Glutamatergic neuron (in vitro differentiated cells): ENCODE results near the gene KRT6C. TPM values are rescaled to one million over a fixed set of nuclear protein-coding genes. Genes with fewer than 3 reads are reported as not detected.

Experiments used
- DNase-seq: peaks from one replicate; pipeline ENCODE4 v3.0.0; 2022
- H3K27ac Mint-ChIP-seq: one replicate; pipeline ENCODE4 v1.8.0; 2020; ENCODE audit warnings: mild to moderate bottlenecking, mixed read lengths, inconsistent platforms; ENCODE audit not compliant: unreplicated experiment
- H3K27me3 Mint-ChIP-seq: one replicate; pipeline ENCODE4 v1.8.0; 2020; ENCODE audit warnings: mild to moderate bottlenecking, moderate library complexity, mixed read lengths, inconsistent platforms; ENCODE audit not compliant: unreplicated experiment
- H3K36me3 Mint-ChIP-seq: one replicate; pipeline ENCODE4 v1.8.0; 2020; ENCODE audit warnings: mild to moderate bottlenecking, mixed read lengths, inconsistent platforms; ENCODE audit not compliant: unreplicated experiment
- H3K4me1 Mint-ChIP-seq: one replicate; pipeline ENCODE4 v1.8.0; 2020; ENCODE audit warnings: mild to moderate bottlenecking, low read depth, mixed read lengths, inconsistent platforms; ENCODE audit not compliant: unreplicated experiment
- H3K4me3 Mint-ChIP-seq: one replicate; pipeline ENCODE4 v1.8.0; 2020; ENCODE audit warnings: mild to moderate bottlenecking, mixed read lengths, inconsistent platforms; ENCODE audit not compliant: unreplicated experiment
- H3K9me3 Mint-ChIP-seq: one replicate; pipeline ENCODE4 v1.8.0; 2020; ENCODE audit warnings: mild to moderate bottlenecking, moderate library complexity, mixed read lengths, inconsistent platforms; ENCODE audit not compliant: unreplicated experiment
- long read RNA-seq: library from polyadenylated mRNA; unstranded; transcript quantifications from one replicate; pipeline ENCODE4 v2.0.0, GENCODE V29; 2020; ENCODE audit not compliant: unreplicated experiment
- total RNA-seq: library from RNA; stranded (reverse); fragmentation: NEBNext Ultra II Directional; extraction: Animal tissue kit (Norgen Biotek cat#: 25700); gene quantifications from one replicate; pipeline ENCODE4 v1.2.1, GENCODE V29; 2021; ENCODE audit not compliant: unreplicated experiment
- TF ChIP-seq, protein P1 (sequence below): fragments of 200-600 bp; sonication (generic); IDR thresholded peaks from one replicate; pipeline ENCODE4 v1.5.0; 2021; ENCODE audit not compliant: partially characterized antibody, unreplicated experiment

KRT6C gene
- total RNA-seq, result not detected
- long read RNA-seq, result 0 reads

DNA sequence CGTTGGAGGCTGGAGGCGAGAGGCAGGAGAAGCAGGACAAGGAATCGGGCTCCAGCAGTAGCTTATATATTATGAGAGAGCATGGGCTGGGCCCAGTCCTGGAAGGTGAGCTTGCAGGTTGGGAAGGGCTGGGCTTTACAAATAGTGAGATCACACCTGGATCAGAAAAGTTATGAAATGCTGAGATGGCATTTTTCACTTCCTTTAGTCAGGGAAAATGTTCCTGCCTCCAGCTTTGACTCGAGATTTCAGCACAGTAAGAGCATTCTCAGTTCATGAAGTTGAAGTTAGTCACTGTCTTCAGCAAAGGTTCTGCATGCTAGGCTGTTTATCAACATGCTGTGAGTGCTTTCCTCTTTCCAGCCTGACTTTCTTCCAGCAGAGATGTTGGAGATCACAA lies at the start of gene KRT6C:
Gene KRT6C (minus strand): TSS at position 38 of the 400 bp plus-strand sequence. CDS start 68 bp downstream, outside the sequence.
- H3K4me1 Mint-ChIP-seq, result peaks cover 1% of the 10 kb centered on the region
- no peak within 1 kb of the TSS for H3K27ac Mint-ChIP-seq

DNA sequence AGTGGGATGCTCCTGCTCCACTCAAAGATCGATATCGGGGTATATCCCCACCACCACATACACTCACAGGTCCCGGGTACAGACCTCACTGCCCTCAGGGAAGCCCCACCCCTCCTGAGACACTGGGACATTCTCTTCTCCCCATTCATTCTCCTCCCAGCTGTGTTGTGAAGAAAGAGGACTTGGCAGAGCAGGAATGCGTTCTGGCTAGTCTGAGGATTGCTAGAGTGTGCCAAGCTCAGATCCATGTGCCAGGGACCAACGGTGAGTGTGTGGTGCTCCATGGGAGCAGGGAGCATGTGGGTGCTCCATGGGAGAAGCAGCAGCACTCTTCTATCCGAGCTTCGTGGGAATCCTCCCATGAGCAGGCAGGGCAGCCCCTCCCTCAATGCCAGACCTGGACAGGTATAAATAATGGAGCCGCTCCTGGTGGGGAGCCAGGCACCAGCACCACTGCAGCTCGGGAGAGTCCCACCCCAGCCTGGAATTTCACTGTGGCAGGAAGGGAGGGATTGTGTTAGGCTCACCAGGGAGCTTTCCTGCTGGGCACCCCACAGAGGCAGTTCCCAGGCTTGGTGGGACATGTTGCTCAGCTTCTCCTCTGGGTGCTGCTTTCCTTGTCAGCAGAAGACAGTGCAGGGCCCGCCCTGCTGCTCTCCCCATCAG lies 48.9 kb upstream of the KRT6C start:
- TF ChIP-seq, protein P1, sequence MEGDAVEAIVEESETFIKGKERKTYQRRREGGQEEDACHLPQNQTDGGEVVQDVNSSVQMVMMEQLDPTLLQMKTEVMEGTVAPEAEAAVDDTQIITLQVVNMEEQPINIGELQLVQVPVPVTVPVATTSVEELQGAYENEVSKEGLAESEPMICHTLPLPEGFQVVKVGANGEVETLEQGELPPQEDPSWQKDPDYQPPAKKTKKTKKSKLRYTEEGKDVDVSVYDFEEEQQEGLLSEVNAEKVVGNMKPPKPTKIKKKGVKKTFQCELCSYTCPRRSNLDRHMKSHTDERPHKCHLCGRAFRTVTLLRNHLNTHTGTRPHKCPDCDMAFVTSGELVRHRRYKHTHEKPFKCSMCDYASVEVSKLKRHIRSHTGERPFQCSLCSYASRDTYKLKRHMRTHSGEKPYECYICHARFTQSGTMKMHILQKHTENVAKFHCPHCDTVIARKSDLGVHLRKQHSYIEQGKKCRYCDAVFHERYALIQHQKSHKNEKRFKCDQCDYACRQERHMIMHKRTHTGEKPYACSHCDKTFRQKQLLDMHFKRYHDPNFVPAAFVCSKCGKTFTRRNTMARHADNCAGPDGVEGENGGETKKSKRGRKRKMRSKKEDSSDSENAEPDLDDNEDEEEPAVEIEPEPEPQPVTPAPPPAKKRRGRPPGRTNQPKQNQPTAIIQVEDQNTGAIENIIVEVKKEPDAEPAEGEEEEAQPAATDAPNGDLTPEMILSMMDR, result no peak
- Mint-ChIP-seq H3K36me3 (peaks cover 8% of the 10 kb centered on the region), H3K9me3 (peaks cover 3% of the 10 kb centered on the region), H3K4me1 (no peaks in the 10 kb centered on the region), H3K27me3 (no peaks in the 10 kb centered on the region), H3K4me3 (no peak overlapping the region), H3K27ac (no peak overlapping the region)
- no peak for DNase-seq

More for the DNA sequence above, at the start of gene KRT6C:
- H3K9me3 Mint-ChIP-seq, result peaks cover 1% of the 10 kb centered on the region
- DNase-seq, result no peak
- H3K27me3 Mint-ChIP-seq, result peaks cover 9% of the 10 kb centered on the region
- peaks cover 13% of the 10 kb centered on the region for H3K36me3 Mint-ChIP-seq
- TF ChIP-seq, protein P1, result no peak
- no peak within 1 kb of the TSS for H3K4me3 Mint-ChIP-seq

DNA sequence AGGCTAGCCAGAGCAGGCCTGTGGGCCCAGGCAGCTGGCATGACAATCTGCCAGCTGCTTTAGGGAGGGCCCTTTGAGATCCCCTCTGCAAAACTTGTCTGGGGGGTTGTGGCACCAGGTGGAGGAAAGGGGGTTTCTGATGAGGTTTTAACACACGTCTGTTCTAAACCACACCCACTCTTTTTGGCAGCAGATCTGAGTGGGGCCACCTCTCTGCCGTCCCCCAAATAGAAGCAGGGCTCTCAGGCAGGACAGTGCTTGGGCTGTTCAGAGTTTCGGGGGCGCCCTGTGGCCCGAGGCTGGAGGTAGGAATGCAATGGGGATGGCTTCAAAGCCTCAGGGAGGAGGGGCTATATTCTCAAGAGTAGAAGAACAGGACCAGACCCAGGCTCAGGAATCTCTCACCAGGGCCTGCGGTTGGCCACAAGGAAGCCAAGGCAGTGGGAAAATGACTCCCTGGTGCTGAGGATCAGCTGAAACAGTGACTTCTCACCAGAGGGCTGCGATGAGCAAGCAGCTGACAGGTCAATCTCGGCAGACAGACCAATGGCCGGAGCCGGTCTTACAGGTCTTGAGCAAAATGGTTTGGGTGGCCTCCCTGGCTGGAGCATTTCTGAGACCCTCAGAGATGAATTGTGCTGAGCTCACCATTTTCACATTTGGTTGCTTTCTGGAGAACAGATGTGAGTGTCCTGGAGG lies 48.1 kb upstream of the KRT6C start:
- H3K4me3 Mint-ChIP-seq, result no peak overlapping the region
- peaks cover 3% of the 10 kb centered on the region for H3K9me3 Mint-ChIP-seq
- TF ChIP-seq, protein P1, result no peak
- no peaks in the 10 kb centered on the region for H3K4me1 Mint-ChIP-seq
- H3K27me3 Mint-ChIP-seq, result peaks cover 2% of the 10 kb centered on the region
- H3K27ac Mint-ChIP-seq, result no peak overlapping the region
- DNase-seq, result no peak
- H3K36me3 Mint-ChIP-seq, result peaks cover 8% of the 10 kb centered on the region

DNA sequence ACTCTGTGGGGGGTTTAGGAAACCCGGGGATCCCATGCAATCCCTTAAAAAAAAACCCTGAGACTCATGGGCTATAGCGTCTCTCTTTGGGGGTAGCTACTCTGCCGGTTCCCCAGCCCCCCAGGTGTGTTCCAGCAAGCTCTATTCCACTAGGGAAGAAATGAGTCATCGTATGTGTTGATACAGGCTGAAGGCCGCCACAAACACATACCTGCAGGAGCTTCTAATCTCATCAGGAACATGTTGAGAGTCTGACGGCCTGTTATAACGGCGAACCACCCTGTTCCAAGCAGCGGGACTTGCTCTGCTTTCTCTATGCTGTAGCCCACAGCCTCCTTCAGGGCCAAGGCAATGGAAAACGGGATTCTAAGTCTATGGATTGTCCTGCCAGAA lies 47.6 kb upstream of the KRT6C start:
- H3K36me3 Mint-ChIP-seq, result peaks cover 8% of the 10 kb centered on the region
- H3K9me3 Mint-ChIP-seq, result peaks cover 3% of the 10 kb centered on the region
- no peak overlapping the region for H3K27ac Mint-ChIP-seq
- TF ChIP-seq, protein P1, result no peak
- no peak for DNase-seq
- H3K4me1 Mint-ChIP-seq, result no peaks in the 10 kb centered on the region
- no peak overlapping the region for H3K4me3 Mint-ChIP-seq
- H3K27me3 Mint-ChIP-seq, result peaks cover 2% of the 10 kb centered on the region
